SW 1271 (cell line): ENCODE data around the gene KLF9.

Source experiments
- DNase-seq, 2 experiments: peaks; one replicate each; lab custom pipeline; 2025; lab: John Stamatoyannopoulos, UW

Gene KLF9

DNA sequence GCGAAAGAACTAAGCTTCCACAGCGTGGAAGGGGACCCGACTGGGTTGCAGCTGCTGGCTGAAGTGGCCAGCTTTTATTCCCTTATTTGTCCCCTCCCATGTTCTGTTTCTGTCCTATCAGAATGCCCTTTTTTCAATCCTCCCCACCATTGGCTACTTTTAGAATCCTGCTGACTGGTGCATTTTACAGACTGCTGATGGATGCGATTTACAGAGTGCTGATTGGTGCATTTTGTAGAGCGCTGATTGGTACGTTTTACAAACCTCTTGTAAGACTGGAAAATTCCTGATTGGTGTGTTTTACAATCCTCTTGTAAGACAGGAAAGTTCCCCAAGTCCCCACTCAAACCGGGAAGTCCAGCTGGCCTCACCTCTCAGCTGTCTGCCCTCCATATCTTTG lies 50.7 kb downstream of the KLF9 start:
- DNase-seq = no peak

GRCh38 chr9:70362952-70363351 lies 51.5 kb downstream of the KLF9 start:
- DNase-seq = no peak

GRCh38 chr9:70355801-70356200 lies 58.7 kb downstream of the KLF9 start:
- no peak for DNase-seq

- DNase-seq = peak in 1 of 2 experiments; percentile 14
These were observed 61.7 kb downstream of the KLF9 start for GRCh38 chr9:70352802-70353201.

DNA sequence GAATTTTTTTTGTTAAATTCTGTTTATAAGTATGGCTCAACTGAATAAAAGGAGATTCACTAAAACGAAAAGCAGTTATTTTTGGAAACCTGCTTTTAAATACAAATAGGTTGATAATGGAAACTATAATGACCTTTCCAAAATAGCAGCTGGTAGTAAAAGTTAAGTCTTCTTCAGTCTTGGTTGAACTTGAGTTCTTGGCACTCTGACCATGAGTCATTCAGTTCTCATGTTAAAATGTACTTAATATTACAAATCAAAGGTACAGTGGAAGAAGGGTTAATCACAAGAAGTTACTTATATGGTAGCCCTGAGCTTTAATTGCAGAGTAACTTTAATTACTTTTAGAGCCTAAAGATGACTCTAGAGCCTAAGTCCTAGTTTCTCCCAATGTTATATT lies 62.1 kb downstream of the KLF9 start:
- DNase-seq = no peak

DNA sequence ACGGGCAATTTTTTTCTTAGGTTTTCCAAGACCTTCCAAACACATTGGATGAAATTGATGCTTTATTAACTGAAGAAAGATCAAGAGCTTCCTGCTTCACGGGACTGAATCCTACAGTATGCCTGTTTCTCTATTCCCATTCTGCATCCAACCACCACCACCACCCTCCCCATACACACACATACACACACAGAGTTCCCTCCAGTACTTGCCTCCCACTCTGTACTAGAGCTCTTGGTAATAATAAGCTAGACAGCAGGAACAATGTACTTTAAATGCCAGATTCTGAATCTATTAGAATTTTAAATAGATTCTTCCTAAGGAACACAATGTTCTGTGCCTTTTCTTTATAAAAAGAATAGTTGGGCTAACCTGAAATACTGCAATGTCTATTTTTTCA lies 67.4 kb downstream of the KLF9 start:
- no peak for DNase-seq

DNA sequence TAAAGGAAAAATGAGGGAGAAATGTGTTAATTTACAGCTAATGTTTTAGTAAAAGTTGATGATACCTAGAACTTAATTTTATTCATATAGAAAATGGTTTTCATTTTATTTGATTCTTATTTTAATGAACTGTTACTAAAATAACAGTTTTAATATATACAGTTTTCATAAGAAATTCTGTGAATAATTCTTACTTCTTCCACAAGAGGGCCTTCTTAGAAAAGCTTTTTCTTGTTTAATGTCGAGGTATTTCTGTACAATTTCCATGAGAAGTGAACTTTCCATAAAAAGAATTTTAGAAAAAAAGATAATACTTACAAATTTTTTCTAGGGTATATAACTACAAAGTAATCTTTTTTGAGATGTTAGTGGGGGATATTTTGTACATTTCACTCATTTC lies 73.9 kb downstream of the KLF9 start:
- peak in 1 of 2 experiments; percentile 47 for DNase-seq
